GM23248 (cell line): ENCODE results near the gene MAN1C1.

Source experiments
- EZH2 ChIP-seq: fragments of 200-600 bp; sonication (generic); IDR thresholded peaks from 2 replicates; pipeline ENCODE4 v1.6.1; 2018; ENCODE audit warnings: antibody characterized with exemption, mild to moderate bottlenecking; ENCODE audit not compliant: insufficient read depth, poor library complexity, severe bottlenecking
- EZH2phosphoT487 ChIP-seq: fragments of 200-600 bp; sonication (generic); IDR thresholded peaks from 2 replicates; pipeline ENCODE4 v1.6.1; 2018; ENCODE audit warnings: antibody characterized with exemption, moderate library complexity, mild to moderate bottlenecking, low read depth; ENCODE audit not compliant: insufficient read depth

DNA sequence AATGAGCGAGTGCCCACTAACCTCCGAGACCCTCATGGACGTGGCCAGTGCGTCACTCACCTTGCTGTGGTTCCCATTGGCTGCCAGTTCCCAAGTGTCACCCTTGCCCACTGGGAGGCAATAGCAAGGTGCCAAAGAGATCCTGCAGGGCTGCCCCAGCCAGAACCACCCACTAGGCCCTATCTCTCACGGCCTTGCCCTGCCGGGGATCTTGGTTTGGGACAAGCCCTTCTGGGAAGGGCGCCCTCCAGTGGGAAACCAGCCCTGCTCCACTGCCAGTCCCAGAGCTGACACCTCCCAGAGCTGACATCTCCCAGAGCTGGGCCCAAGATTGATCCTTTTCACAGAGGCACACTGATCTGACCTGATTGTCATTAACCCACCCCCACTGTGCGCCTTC, 181.3 kb downstream of the MAN1C1 start:
- TF ChIP-seq EZH2 (no peak), EZH2phosphoT487 (no peak)
